ENCODE measurements around the gene APEX2.
"Not testable (repeated sequence)": the region's sequence is repeated elsewhere in the genome, so short reads cannot be mapped to it uniquely, and the experiment has no call there.

- not testable (repeated sequence) for TF ChIP-seq CTCF, POLR2A (IDR thresholded peaks at IDR 0.05)
These were observed 50.4 kb downstream of the APEX2 start for GRCh38 chrX:55050599-55050998.
